Measurements from ENCODE around the gene SDK2.

DNA sequence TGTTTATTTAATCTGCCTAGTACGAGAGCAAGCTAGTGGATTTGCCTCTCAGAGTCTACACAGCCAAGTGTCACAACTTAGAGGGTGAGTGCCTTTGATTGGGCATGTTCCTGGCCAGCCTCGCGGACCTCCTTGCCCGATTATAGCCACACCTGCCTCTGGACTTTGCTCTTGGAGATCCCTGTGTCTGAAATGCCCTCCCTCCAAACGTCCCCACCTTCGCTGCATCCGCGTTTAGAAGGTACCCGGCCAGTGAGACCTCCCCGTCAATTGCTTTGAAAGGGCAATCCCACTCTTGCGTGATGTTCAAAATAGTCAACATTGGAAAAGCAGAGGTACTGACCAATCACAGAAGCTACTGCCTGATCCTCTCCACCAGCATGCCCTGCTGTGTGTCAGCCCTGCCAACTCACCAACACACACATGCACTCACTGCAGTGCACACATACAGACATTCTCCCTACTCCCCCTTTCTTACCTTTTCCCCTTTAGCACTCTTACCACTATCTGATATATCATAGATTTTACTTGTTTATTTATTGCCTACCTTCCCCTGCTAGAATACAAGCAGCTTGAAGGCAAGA lies 6.5 kb upstream of the SDK2 start:
- no peak for TF ChIP-seq EZH2 (IDR thresholded peaks at IDR 0.05; ENCODE audit: borderline replicate concordance)
- TF ChIP-seq EZH2phosphoT487 (IDR thresholded peaks at IDR 0.05; ENCODE audit: low read depth, severe bottlenecking, unreplicated experiment), result no peak

Measured in hepatocyte (in vitro differentiated cells).